GM12891 (cell line): Measurements from ENCODE around the gene CBFA2T2.

ENCODE experiments used
- POLR2A ChIP-seq: IDR thresholded peaks from 2 replicates; pipeline ENCODE4 v1.6.1; 2011; ENCODE audit warnings: low read depth, low read length, control low read depth
- POLR2AphosphoS5 ChIP-seq: IDR thresholded peaks from 2 replicates; pipeline ENCODE4 v1.6.1; 2011; ENCODE audit warnings: low read depth, low read length, control low read depth

- TF ChIP-seq POLR2AphosphoS5 (no peak), POLR2A (no peak)
These were observed 181.0 kb downstream of the CBFA2T2 start for GRCh38 chr20:33670715-33671499.
